Measurements from ENCODE around the gene ALDH1A1.

ALDH1A1 gene

DNA sequence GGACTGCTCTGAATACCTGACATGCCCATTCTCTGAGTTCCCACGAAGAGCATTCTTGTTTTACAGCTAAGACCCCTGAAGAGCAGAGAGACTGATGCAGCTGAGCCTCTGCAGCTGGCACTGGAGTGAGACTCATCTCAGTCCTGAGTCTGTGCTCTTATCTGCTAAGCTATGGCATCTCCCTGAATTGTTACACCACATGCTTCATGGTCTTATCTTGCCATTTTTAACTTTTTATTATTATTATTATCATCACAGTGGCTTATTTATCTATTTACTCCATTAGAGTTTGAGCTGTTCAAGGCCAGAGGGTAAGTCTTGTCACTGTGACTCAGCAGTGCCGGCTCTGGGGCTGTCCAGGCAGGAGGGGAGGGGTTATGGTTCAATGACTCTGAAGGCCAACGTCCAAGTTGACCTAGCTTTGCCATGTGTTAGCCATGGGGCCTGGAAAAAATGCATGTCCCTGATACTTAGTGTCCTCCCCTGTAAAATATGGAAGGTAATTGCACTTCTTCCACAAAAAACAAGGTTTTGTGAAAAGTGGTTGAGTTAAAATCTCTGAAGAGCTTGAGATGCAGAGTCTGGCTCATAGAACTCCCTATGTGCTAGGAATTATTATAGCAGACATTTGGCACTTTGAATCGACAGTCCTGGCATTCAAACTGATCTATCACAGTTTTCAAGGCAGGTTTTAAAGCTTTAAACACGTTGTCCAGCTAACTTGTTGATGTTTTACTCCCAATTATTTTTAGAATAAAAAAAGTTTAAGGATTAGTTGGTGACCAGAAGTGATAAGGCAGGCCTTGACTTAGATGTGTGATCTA lies 94.6 kb downstream of the ALDH1A1 start:
- Histone ChIP-seq H3K4me3 (ENCODE audit: low read length) (no peak overlapping the region), H3K27ac (ENCODE audit: low read length) (no peak overlapping the region), H3K36me3 (ENCODE audit: control insufficient read depth, low read depth, low read length) (no peaks in the 10 kb centered on the region), H3K27me3 (ENCODE audit: control insufficient read depth, insufficient read depth, low read length) (no peaks in the 10 kb centered on the region), H3K4me1 (ENCODE audit: control insufficient read depth, low read depth, low read length) (peaks cover 7% of the 10 kb centered on the region), H3K9me3 (ENCODE audit: control insufficient read depth, low read depth, low read length) (no peaks in the 10 kb centered on the region), H3K9ac (ENCODE audit: low read length) (no peak overlapping the region)

DNA sequence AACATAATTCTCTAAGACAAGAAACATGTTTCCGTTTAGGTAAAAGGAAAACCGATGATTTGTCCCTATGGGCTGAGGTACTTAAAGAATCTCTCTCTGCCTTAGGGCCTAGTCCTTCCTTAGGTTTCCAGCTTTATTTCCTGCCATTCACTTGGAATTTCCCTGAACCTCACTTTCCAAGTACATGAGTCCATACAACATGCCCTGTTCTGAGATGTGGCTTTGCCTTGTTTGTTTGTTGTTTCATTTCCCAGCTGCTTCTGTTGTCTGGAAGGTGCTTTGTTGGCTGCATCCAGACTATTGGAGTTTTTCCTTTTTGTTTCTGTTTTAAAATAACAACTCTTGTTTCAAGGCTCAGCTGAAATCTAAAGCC lies 95.2 kb downstream of the ALDH1A1 start:
- Histone ChIP-seq H3K9me3 (ENCODE audit: control insufficient read depth, low read depth, low read length) (no peaks in the 10 kb centered on the region), H3K36me3 (ENCODE audit: control insufficient read depth, low read depth, low read length) (no peaks in the 10 kb centered on the region), H3K4me3 (ENCODE audit: low read length) (no peak overlapping the region), H3K27me3 (ENCODE audit: control insufficient read depth, insufficient read depth, low read length) (no peaks in the 10 kb centered on the region), H3K27ac (ENCODE audit: low read length) (no peak overlapping the region), H3K4me1 (ENCODE audit: control insufficient read depth, low read depth, low read length) (peaks cover 7% of the 10 kb centered on the region), H3K9ac (ENCODE audit: low read length) (no peak overlapping the region)

DNA sequence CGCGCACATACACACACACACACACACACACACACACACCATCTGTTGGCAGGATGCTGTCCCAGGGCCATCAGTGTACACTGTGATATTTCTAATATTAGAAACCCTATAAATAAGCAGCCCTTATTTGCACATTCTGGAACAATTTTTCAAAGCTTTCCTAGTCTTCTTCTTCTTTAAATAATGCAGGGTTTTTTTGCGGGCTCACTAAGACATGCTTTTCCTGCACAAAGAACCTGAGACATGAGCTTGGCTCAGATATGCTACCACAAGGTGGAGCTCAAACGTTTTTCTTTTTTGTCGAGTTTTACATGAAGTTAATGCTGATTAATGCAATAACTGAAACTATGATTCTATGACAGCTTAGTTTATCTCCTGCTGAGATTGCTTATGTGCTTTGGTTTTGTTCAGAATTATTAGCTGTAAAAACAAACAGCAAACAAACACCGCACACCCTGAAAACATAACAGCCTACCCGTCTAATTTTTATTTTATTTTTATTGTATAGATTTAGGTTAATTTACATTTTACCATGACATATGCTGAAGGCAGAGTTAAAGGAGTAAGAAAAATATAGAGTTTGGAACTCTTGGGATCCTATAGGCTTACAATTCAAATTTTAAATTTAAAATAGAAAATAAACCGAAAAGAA lies 95.8 kb downstream of the ALDH1A1 start:
- Histone ChIP-seq H3K27ac (ENCODE audit: low read length) (no peak overlapping the region), H3K36me3 (ENCODE audit: control insufficient read depth, low read depth, low read length) (no peaks in the 10 kb centered on the region), H3K27me3 (ENCODE audit: control insufficient read depth, insufficient read depth, low read length) (no peaks in the 10 kb centered on the region), H3K4me3 (ENCODE audit: low read length) (no peak overlapping the region), H3K9ac (ENCODE audit: low read length) (no peak overlapping the region), H3K9me3 (ENCODE audit: control insufficient read depth, low read depth, low read length) (no peaks in the 10 kb centered on the region), H3K4me1 (ENCODE audit: control insufficient read depth, low read depth, low read length) (peaks cover 7% of the 10 kb centered on the region)

DNA sequence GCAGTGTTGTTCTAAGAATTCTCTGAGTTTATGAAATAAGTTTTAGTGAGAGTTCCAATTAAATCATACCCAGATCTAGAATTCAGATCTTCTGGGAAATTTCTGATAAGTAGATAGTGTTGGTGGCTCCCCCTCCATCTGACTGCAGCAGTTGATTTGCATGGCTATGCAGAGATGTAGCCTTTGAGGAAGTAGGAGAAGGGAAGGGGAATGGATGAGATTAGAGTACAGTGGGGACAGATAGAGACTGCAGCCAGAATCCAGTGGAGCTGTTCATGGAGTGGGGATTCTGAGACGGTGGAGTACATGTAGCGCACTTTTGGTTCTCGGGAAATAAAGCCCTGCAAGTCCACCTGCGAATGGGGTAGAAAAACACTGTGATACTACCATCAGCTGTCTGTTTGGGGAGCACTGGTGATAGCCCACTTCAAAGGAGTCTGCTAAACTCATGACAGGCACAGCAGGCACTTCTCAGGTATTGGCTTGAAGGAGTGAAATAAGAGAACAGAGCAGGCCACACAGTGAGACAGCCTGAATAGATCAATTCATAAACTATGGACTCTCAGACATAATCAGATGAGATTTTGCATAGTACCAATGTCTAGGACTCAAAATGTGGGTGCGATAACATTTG lies 96.8 kb downstream of the ALDH1A1 start:
- Histone ChIP-seq H3K36me3 (ENCODE audit: control insufficient read depth, low read depth, low read length) (no peaks in the 10 kb centered on the region), H3K4me3 (ENCODE audit: low read length) (no peak overlapping the region), H3K27ac (ENCODE audit: low read length) (no peak overlapping the region), H3K4me1 (ENCODE audit: control insufficient read depth, low read depth, low read length) (peaks cover 7% of the 10 kb centered on the region), H3K9ac (ENCODE audit: low read length) (no peak overlapping the region), H3K9me3 (ENCODE audit: control insufficient read depth, low read depth, low read length) (no peaks in the 10 kb centered on the region), H3K27me3 (ENCODE audit: control insufficient read depth, insufficient read depth, low read length) (no peaks in the 10 kb centered on the region)

DNA sequence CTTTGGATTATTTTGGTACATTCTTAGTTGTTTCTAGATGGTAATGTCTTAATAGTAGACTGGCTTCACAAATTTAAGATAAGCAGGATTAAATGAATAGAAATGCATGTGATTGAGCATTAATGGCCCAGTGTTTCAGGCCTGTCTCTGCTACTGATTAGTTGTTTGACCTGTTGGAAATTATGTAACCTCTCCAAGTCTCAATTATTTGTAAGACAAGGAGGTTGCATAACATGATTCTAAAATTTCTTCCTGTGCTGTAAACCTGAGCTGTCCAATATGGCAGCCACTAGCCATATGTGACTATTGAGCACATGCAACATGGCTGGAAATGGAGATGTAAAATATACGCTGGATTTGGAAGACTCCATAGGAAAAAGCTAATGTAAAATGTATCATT lies 97.5 kb downstream of the ALDH1A1 start:
- H3K4me3 ChIP-seq (ENCODE audit: low read length): no peak overlapping the region
- no peaks in the 10 kb centered on the region for H3K9me3 ChIP-seq (ENCODE audit: control insufficient read depth, low read depth, low read length)
- peaks cover 7% of the 10 kb centered on the region for H3K4me1 ChIP-seq (ENCODE audit: control insufficient read depth, low read depth, low read length)

More for the DNA sequence above, 97.5 kb downstream of the ALDH1A1 start:
- no peak overlapping the region for H3K27ac ChIP-seq (ENCODE audit: low read length)
- H3K9ac ChIP-seq (ENCODE audit: low read length): no peak overlapping the region
- no peaks in the 10 kb centered on the region for H3K36me3 ChIP-seq (ENCODE audit: control insufficient read depth, low read depth, low read length)
- no peaks in the 10 kb centered on the region for H3K27me3 ChIP-seq (ENCODE audit: control insufficient read depth, insufficient read depth, low read length)

Measured in iPS-18a (cell line).